CD14-positive monocyte (primary cell): Measurements from ENCODE around the gene LMTK2. TPM values are rescaled to one million over a fixed set of nuclear protein-coding genes. Genes with fewer than 3 reads are reported as not detected.
"Not testable (repeated sequence)": the region's sequence is repeated elsewhere in the genome, so short reads cannot be mapped to it uniquely, and the experiment has no call there.

Experiments
- DNase-seq, 3 donors: peaks; one replicate each; pipeline ENCODE4 v3.0.0-alpha.2; 2011 to 2022
- H2AFZ ChIP-seq: 2 replicates; pipeline ENCODE4 v1.6.0; 2012; ENCODE audit warnings: mild to moderate bottlenecking, low read depth, low read length, inconsistent platforms; ENCODE audit not compliant: insufficient read depth, poor library complexity, severe bottlenecking
- H3K27ac ChIP-seq, 2 donors: 1 replicate in 1 of 2; 2 replicates in 1 of 2; pipeline ENCODE4 v1.5.1; 2012 to 2013; ENCODE audit warnings: low read length in 2 of 2, control low read depth in 1 of 2, inconsistent platforms in 1 of 2, low read depth in 1 of 2, mild to moderate bottlenecking in 1 of 2
- H3K27me3 ChIP-seq, 2 donors: one replicate each; pipeline versions ENCODE4 v1.6.0 to v1.6.1; 2011 to 2013; ENCODE audit warnings: low read length in 2 of 2; ENCODE audit not compliant: control insufficient read depth in 2 of 2, insufficient read depth in 2 of 2
- H3K36me3 ChIP-seq, 2 donors: replicated peaks in 1 of 2; 1 replicate in 1 of 2; 2 replicates in 1 of 2; pipeline versions ENCODE4 v1.5.1 to v1.6.1; 2012 to 2013; ENCODE audit warnings: low read length in 2 of 2, control low read depth in 1 of 2, inconsistent platforms in 1 of 2, mild to moderate bottlenecking in 1 of 2; ENCODE audit not compliant: insufficient read depth in 2 of 2, control insufficient read depth in 1 of 2
- H3K4me1 ChIP-seq, 2 donors: 1 replicate in 1 of 2; 2 replicates in 1 of 2; pipeline versions ENCODE4 v1.5.1 to v1.6.1; 2012 to 2013; ENCODE audit warnings: low read length in 2 of 2, control low read depth in 1 of 2, inconsistent platforms in 1 of 2, mild to moderate bottlenecking in 1 of 2, moderate library complexity in 1 of 2; ENCODE audit not compliant: insufficient read depth in 2 of 2, control insufficient read depth in 1 of 2
- H3K4me2 ChIP-seq: replicated peaks from 2 replicates; pipeline ENCODE3; 2012; ENCODE audit warnings: low read length, moderate library complexity, mild to moderate bottlenecking; ENCODE audit not compliant: poor library complexity, severe bottlenecking; ENCODE audit errors: extremely low read depth
- H3K4me3 ChIP-seq, 3 experiments: fragments of 200-600 bp in 1 of 3; sonication (generic) in 1 of 3; replicated peaks in 1 of 3; 1 replicate in 2 of 3; 2 replicates in 1 of 3; pipeline ENCODE4 v1.5.1; 2011 to 2013; ENCODE audit warnings: low read length in 3 of 3, mild to moderate bottlenecking in 3 of 3, control low read depth in 2 of 3, low read depth in 2 of 3, inconsistent platforms in 1 of 3, moderate library complexity in 1 of 3
- H3K79me2 ChIP-seq: 2 replicates; pipeline ENCODE4 v1.6.0; 2012; ENCODE audit warnings: mild to moderate bottlenecking, control low read depth, inconsistent platforms, low read length, moderate library complexity; ENCODE audit not compliant: insufficient read depth
- H3K9ac ChIP-seq: 2 replicates; pipeline ENCODE4 v1.6.0; 2017; ENCODE audit warnings: low read length, mild to moderate bottlenecking; ENCODE audit not compliant: insufficient read depth, poor library complexity, severe bottlenecking
- H3K9me3 ChIP-seq, 2 donors: replicated peaks in 1 of 2; 1 replicate in 1 of 2; 2 replicates in 1 of 2; pipeline versions ENCODE4 v1.5.1 to v1.6.1; 2012 to 2013; ENCODE audit warnings: low read length in 2 of 2, control low read depth in 1 of 2; ENCODE audit not compliant: control insufficient read depth in 1 of 2, insufficient read depth in 1 of 2
- H4K20me1 ChIP-seq: 2 replicates; pipeline ENCODE4 v1.6.0; 2012; ENCODE audit warnings: mild to moderate bottlenecking, low read length, control low read depth, moderate library complexity; ENCODE audit not compliant: insufficient read depth
- H3K27ac Mint-ChIP-seq, 7 donors: one replicate each; pipeline ENCODE4 v1.8.0; 2020; ENCODE audit warnings: mild to moderate bottlenecking in 7 of 7, mixed read lengths in 7 of 7, moderate library complexity in 6 of 7, inconsistent platforms in 2 of 7
- H3K27me3 Mint-ChIP-seq, 3 donors: one replicate each; pipeline ENCODE4 v1.8.0; 2021 to 2022; ENCODE audit warnings: low read depth in 3 of 3, mild to moderate bottlenecking in 3 of 3, mixed read lengths in 3 of 3, moderate library complexity in 3 of 3, inconsistent platforms in 1 of 3
- H3K36me3 Mint-ChIP-seq, 2 donors: one replicate each; pipeline ENCODE4 v1.8.0; 2020; ENCODE audit warnings: mixed read lengths in 2 of 2, inconsistent platforms in 1 of 2, mild to moderate bottlenecking in 1 of 2
- H3K4me1 Mint-ChIP-seq: one replicate; pipeline ENCODE4 v1.8.0; 2020; ENCODE audit warnings: mild to moderate bottlenecking, mixed read lengths
- H3K4me3 Mint-ChIP-seq, 2 donors: one replicate each; pipeline ENCODE4 v1.8.0; 2020; ENCODE audit warnings: mild to moderate bottlenecking in 2 of 2, mixed read lengths in 2 of 2, moderate library complexity in 1 of 2
- H3K9me3 Mint-ChIP-seq, 7 donors: one replicate each; pipeline ENCODE4 v1.8.0; 2020 to 2022; ENCODE audit warnings: mixed read lengths in 7 of 7, mild to moderate bottlenecking in 6 of 7, moderate library complexity in 6 of 7, inconsistent platforms in 2 of 7
- CTCF ChIP-seq: fragments of 200-600 bp; IDR thresholded peaks from one replicate; pipeline ENCODE4 v1.8.0; 2022; ENCODE audit warnings: antibody characterized with exemption, mild to moderate bottlenecking
- WGBS: methylation state at CpG from one replicate; pipeline ENCODE4 v1.1.5; 2013; ENCODE audit warnings: missing lambda C conversion rate; ENCODE audit not compliant: insufficient coverage; 5-methylcytosine and 5-hydroxymethylcytosine counted together
- intact Hi-C, 2 donors: fragments of 100-400 bp; cut with micrococcal nuclease; formaldehyde crosslinking; loops; one replicate each; pipeline versions ENCODE4 v1.15.0 to v1.15.1; 2023
- polyA plus RNA-seq, 3 donors: library from polyadenylated mRNA; depleted of rRNA in 1 of 3; unstranded in 2 of 3; stranded (reverse) in 1 of 3; fragments of 300-500 nt in 2 of 3; fragments of >200 nt in 1 of 3; fragmentation: Illumina TruSeq in 2 of 3; gene quantifications; 1 replicate in 2 of 3; 2 replicates in 1 of 3; pipeline ENCODE4 v1.2.3, GENCODE V29; 2012 to 2021

Gene LMTK2
- polyA plus RNA-seq, 3 donors: 1.7 to 9.2 (median 1.8) TPM

DNA sequence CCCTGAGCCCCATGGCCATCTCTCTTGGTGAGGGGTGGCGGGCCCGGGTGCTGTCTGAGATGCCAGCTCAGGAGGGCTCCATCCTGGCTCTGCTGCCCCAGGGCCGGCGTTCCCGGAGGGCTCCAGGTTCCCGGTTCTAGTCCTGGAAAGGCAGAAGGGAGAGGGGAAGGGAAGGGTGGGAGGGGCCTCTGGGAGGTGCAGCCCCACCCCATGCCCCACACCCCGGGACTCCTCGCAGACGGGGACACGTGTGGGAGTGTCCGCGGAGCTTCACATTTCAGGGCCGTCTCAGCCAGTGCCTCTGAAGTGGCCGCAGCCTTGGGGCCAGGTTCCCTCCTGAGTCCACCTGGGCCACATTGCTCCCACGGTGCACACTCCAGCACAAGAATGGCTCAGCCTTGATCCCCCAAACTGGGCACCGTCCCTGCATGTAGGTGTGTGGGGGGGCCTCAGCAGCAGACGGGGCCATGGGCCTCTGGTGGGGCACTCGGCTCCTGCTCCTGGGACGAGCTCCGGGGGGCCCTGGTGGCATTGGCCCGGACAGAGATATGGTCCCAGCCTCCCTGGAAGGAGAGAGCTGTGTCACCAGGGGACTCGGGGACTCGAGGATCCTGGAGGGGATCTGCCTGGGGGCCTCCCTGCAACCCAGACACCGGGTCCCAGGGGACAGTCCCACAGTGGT lies 110.4 kb downstream of the LMTK2 start:
- Histone ChIP-seq H3K36me3 (peaks cover 36 to 37% of the 10 kb centered on the region in 2 donors), H3K27me3 (peaks cover 0 to 6% of the 10 kb centered on the region in 2 donors), H3K4me1 (peaks cover 6% of the 10 kb centered on the region in 2 donors), H4K20me1 (peaks cover 25% of the 10 kb centered on the region), H3K9ac (no peak overlapping the region), H3K79me2 (no peaks in the 10 kb centered on the region), H3K4me3 (no peak overlapping the region), H3K27ac (no peak overlapping the region), H2AFZ (no peak overlapping the region), H3K4me2 (no peak overlapping the region), H3K9me3 (no peaks in the 10 kb centered on the region)
- peaks cover 36 to 52% of the 10 kb centered on the region in 2 donors for H3K36me3 Mint-ChIP-seq
- intact Hi-C loops: no loop called here
- no peak overlapping the region for H3K4me3 Mint-ChIP-seq
- peaks cover 0 to 5% (median 0%) of the 10 kb centered on the region in 7 donors for H3K9me3 Mint-ChIP-seq
- H3K27me3 Mint-ChIP-seq: peaks cover under 1 to 9% (median 2%) of the 10 kb centered on the region in 3 donors
- no peak for DNase-seq
- no peak overlapping the region for H3K27ac Mint-ChIP-seq
- TF ChIP-seq CTCF: no peak
- H3K4me1 Mint-ChIP-seq: peaks cover 6% of the 10 kb centered on the region
- WGBS: 97% methylated on average over 13 of the region's 24 CpGs

DNA sequence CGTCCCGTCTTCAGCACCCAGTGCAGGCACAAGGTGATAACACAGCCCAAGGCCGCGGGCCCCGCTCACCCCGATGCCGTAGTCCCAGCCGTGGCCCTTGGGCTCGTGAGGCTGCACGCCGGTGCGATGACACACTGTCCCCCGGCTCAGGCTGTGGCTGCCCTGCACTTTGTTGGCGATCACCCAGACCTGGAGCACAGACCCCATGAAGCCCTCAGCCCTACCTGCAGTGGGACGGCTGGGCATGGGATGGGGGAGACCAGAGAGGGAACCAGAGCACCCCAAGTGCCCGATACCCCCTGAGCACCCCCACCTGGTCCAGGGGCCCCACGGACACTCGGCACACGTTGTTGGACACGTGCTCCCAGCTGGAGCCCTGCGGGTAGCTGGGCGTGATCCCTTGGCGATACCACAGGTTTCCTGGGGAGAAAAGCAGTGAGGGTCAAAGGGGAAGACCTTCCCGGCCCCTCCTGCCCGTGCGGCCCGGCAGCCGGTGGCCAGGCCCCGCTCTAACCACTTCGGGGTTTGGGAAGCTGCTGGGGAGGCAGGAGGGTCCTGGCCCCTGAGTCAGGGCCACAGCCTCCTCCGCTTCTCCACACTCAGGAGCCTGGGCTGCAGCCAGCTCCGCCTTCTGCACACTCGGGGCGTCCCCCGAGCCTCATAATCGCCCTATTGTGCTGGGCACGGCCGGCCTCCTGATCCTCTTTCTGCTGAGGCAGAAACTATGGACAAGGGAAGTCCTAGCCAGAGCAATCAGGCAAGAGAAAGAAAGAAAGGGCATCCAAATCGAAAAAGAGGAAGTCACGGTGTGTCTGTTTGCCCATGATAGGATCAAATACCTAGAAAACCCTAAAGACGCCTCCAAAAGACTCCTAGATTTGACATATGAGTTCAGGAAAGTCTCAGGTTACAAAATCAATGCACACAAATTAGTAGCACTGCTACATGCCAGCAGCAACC lies 111.2 kb downstream of the LMTK2 start:
- no peaks in the 10 kb centered on the region for H3K27me3 ChIP-seq
- Mint-ChIP-seq H3K4me3 (peak overlapping the region in 1 of 2 donors; percentile 70), H3K9me3 (peaks cover 0 to 5% (median 0%) of the 10 kb centered on the region in 7 donors), H3K27ac (no peak overlapping the region), H3K4me1 (peaks cover 6% of the 10 kb centered on the region), H3K36me3 (peaks cover 36 to 55% of the 10 kb centered on the region in 2 donors), H3K27me3 (peaks cover 0 to 3% (median 2%) of the 10 kb centered on the region in 3 donors)
- peak in 2 of 3 donors; percentile 21 to 31 for DNase-seq
- peaks cover 44 to 46% of the 10 kb centered on the region in 2 donors for H3K36me3 ChIP-seq
- no peaks in the 10 kb centered on the region for H3K9me3 ChIP-seq
- peaks cover 25% of the 10 kb centered on the region for H4K20me1 ChIP-seq
- H3K4me2 ChIP-seq: no peak overlapping the region
- WGBS: 66% methylated on average over 33 of the region's 41 CpGs
- H3K4me3 ChIP-seq: no peak overlapping the region
- H3K9ac ChIP-seq: no peak overlapping the region
- TF ChIP-seq CTCF: no peak
- no peak overlapping the region for H3K27ac ChIP-seq
- H2AFZ ChIP-seq: no peak overlapping the region
- intact Hi-C loops: no loop called here
- peaks cover 6% of the 10 kb centered on the region in 2 donors for H3K4me1 ChIP-seq
- H3K79me2 ChIP-seq: no peaks in the 10 kb centered on the region

DNA sequence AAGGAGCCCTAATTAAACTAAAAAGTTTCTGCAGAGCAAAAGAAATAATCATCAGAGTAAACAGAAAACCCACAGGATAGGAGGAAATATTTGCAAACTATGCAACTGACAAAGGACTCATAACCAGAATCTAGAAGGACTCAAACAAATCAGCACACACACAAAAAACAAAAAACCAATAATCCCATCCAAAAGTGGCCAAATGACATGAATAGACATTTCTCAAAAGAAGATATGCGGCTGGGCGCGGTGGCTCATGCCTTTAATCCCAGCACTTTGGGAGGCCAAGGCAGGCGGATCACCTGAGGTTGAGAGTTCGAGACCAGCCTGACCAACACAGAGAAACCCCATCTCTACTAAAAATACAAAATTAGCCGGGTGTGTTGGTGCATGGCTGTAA lies 112.7 kb downstream of the LMTK2 start:
- H3K9me3 Mint-ChIP-seq, H2AFZ ChIP-seq, H3K4me3 Mint-ChIP-seq, H3K4me1 ChIP-seq, H3K9me3 ChIP-seq, H3K4me1 Mint-ChIP-seq, H3K27me3 Mint-ChIP-seq, H3K79me2 ChIP-seq, H3K27ac ChIP-seq, DNase-seq, H3K27ac Mint-ChIP-seq, H3K4me3 ChIP-seq, intact Hi-C loops, H3K27me3 ChIP-seq, H3K9ac ChIP-seq, H3K4me2 ChIP-seq: not testable (repeated sequence)
- Histone ChIP-seq H4K20me1 (peaks cover 21% of the 10 kb centered on the region), H3K36me3 (peaks cover 51 to 56% of the 10 kb centered on the region in 2 donors)
- WGBS: no CpG with 5 or more reads among the region's 6 CpGs
- H3K36me3 Mint-ChIP-seq: peaks cover 36 to 61% of the 10 kb centered on the region in 2 donors
